Stimulated activated memory B cell treated with anti-CD40 and anti-IgM and Interleukin-4, amounts not matched to agents 10 μg/mL and 1 μg/mL and 100 μg/mL, for 72 hours (primary cell): ENCODE data around the gene SPATA4.

Experiments
- ATAC-seq: fragments of 150-1000 bp; cut with Tn5 transposase; 2 replicates; pipeline ENCODE4 v1.10.0; 2021
- H3K27ac Mint-ChIP-seq: one replicate; pipeline ENCODE4 v1.8.0; 2022; ENCODE audit warnings: mild to moderate bottlenecking, mixed read lengths
- H3K27me3 Mint-ChIP-seq: one replicate; pipeline ENCODE4 v1.8.0; 2022; ENCODE audit warnings: mixed read lengths
- H3K36me3 Mint-ChIP-seq: one replicate; pipeline ENCODE4 v1.8.0; 2022; ENCODE audit warnings: mixed read lengths
- H3K4me1 Mint-ChIP-seq: one replicate; pipeline ENCODE4 v1.8.0; 2022; ENCODE audit warnings: mixed read lengths
- H3K4me3 Mint-ChIP-seq: one replicate; pipeline ENCODE4 v1.8.0; 2022; ENCODE audit warnings: mild to moderate bottlenecking, moderate library complexity, mixed read lengths
- H3K9me3 Mint-ChIP-seq: one replicate; pipeline ENCODE4 v1.8.0; 2022; ENCODE audit warnings: mixed read lengths

Gene SPATA4

GRCh38 chr4:176150356-176150682 is 45.1 kb downstream of the SPATA4 start:
- no peak overlapping the region for H3K4me3 Mint-ChIP-seq
- H3K27ac Mint-ChIP-seq = no peak overlapping the region
- no peak for ATAC-seq
- H3K4me1 Mint-ChIP-seq = no peaks in the 10 kb centered on the region
- H3K36me3 Mint-ChIP-seq = no peaks in the 10 kb centered on the region
- H3K27me3 Mint-ChIP-seq = no peaks in the 10 kb centered on the region
- H3K9me3 Mint-ChIP-seq = no peaks in the 10 kb centered on the region

GRCh38 chr4:176149680-176150355 is 45.6 kb downstream of the SPATA4 start:
- Mint-ChIP-seq H3K36me3 (no peaks in the 10 kb centered on the region), H3K4me3 (no peak overlapping the region), H3K9me3 (no peaks in the 10 kb centered on the region), H3K4me1 (no peaks in the 10 kb centered on the region), H3K27ac (no peak overlapping the region), H3K27me3 (no peaks in the 10 kb centered on the region)
- ATAC-seq = no peak

DNA sequence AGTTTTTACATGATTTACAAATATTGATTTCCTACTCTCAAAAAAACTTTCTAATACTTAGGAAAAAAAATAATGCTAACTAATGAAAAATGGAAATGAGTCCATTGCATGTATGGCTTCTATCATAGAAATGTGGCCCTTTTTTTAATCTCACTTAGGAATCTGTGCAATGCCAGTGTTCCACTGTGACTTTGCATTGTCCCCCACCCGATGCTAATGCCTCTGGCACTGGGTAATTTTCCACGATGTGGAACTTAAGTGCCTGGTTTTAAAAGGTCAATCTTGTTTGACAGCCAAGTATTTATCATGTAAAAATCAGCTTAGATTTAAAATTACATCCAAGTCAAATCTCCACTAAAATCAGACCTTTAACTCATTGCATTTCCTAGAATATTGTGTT is 53.1 kb downstream of the SPATA4 start:
- Mint-ChIP-seq H3K4me1 (no peaks in the 10 kb centered on the region), H3K27me3 (no peaks in the 10 kb centered on the region)

GRCh38 chr4:176139518-176139917 is 55.9 kb downstream of the SPATA4 start:
- no peaks in the 10 kb centered on the region for H3K27me3 Mint-ChIP-seq
- no peak overlapping the region for H3K27ac Mint-ChIP-seq
- no peak for ATAC-seq
- no peaks in the 10 kb centered on the region for H3K9me3 Mint-ChIP-seq
- H3K36me3 Mint-ChIP-seq = no peaks in the 10 kb centered on the region
- no peak overlapping the region for H3K4me3 Mint-ChIP-seq
- H3K4me1 Mint-ChIP-seq = no peaks in the 10 kb centered on the region

More for the DNA sequence above, 53.1 kb downstream of the SPATA4 start:
- Mint-ChIP-seq H3K4me3 (no peak overlapping the region), H3K9me3 (no peaks in the 10 kb centered on the region), H3K27ac (no peak overlapping the region), H3K36me3 (no peaks in the 10 kb centered on the region)
- ATAC-seq = no peak

DNA sequence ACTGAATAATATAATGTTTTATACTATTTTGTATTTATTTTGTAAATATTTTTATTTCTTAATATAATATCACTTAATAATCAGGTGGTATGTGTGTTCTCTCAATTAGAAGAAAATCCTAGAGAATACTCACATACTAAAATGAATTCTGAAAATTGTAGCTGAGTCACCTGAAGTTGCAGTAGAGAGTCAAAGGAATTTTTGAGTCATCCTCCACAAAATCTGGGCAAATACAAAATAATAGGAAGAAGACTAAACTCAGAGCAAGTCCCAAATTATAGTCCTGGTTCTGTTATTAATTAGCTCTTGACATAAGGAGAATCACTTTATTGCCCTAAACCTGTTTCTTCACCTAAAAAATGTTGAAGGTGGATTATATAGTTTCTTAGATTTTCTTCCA is 57.8 kb downstream of the SPATA4 start:
- H3K27ac Mint-ChIP-seq = no peak overlapping the region
- H3K4me3 Mint-ChIP-seq = no peak overlapping the region
- H3K36me3 Mint-ChIP-seq = no peaks in the 10 kb centered on the region
- H3K9me3 Mint-ChIP-seq = no peaks in the 10 kb centered on the region
- H3K4me1 Mint-ChIP-seq = no peaks in the 10 kb centered on the region
- H3K27me3 Mint-ChIP-seq = no peaks in the 10 kb centered on the region
- ATAC-seq = no peak

- no peaks in the 10 kb centered on the region for H3K27me3 Mint-ChIP-seq
- no peak overlapping the region for H3K4me3 Mint-ChIP-seq
- no peak overlapping the region for H3K27ac Mint-ChIP-seq
- no peaks in the 10 kb centered on the region for H3K4me1 Mint-ChIP-seq
- no peak for ATAC-seq
- H3K36me3 Mint-ChIP-seq = no peaks in the 10 kb centered on the region
- no peaks in the 10 kb centered on the region for H3K9me3 Mint-ChIP-seq
Observed at GRCh38 chr4:176134670-176135069, 60.7 kb downstream of the SPATA4 start.
